WTC11 (cell line): ENCODE measurements around the gene DNAJC3. TPM values are rescaled to one million over a fixed set of nuclear protein-coding genes. Genes with fewer than 3 reads are reported as not detected.

Experiments used
- ATAC-seq: fragments of 200-7000 bp; cut with Tn5 transposase; 2 replicates; pipeline ENCODE4 v1.10.0; 2021; ENCODE audit warnings: mild to moderate bottlenecking, moderate library complexity
- CTCF ChIA-PET: fragments of 300-600 bp; sonication (Branson Sonifier 250); formaldehyde crosslinking; loops from one replicate; lab custom pipeline; 2021; ENCODE audit warnings: antibody characterized with exemption; lab: Charles Lee
- POLR2A ChIA-PET: fragments of 350-600 bp; sonication (Branson Sonifier 250); formaldehyde crosslinking; loops from one replicate; lab custom pipeline; 2021; ENCODE audit warnings: antibody characterized with exemption; lab: Charles Lee
- DNase-seq: peaks from one replicate; pipeline ENCODE4 v3.0.0; 2021; ENCODE audit warnings: low spot score
- H3K27ac Mint-ChIP-seq: 2 replicates; pipeline ENCODE4 v1.8.0; 2021; ENCODE audit warnings: mixed read lengths
- H3K27me3 Mint-ChIP-seq: 2 replicates; pipeline ENCODE4 v1.8.0; 2021; ENCODE audit warnings: low read depth, mild to moderate bottlenecking, moderate library complexity, mixed read lengths
- H3K36me3 Mint-ChIP-seq: 2 replicates; pipeline ENCODE4 v1.8.0; 2021; ENCODE audit warnings: mixed read lengths
- H3K4me1 Mint-ChIP-seq: 2 replicates; pipeline ENCODE4 v1.8.0; 2022; ENCODE audit warnings: mixed read lengths
- H3K4me3 Mint-ChIP-seq: 2 replicates; pipeline ENCODE4 v1.8.0; 2021; ENCODE audit warnings: mild to moderate bottlenecking, moderate library complexity, mixed read lengths
- H3K9me3 Mint-ChIP-seq: 2 replicates; pipeline ENCODE4 v1.8.0; 2021; ENCODE audit warnings: mixed read lengths
- AFF4 ChIP-seq: sonication (generic); formaldehyde crosslinking; IDR thresholded peaks from 2 replicates; pipeline ENCODE4 v1.8.1; 2023; ENCODE audit warnings: mild to moderate bottlenecking, missing genetic modification reagents, borderline replicate concordance
- ESRRA ChIP-seq: sonication (generic); formaldehyde crosslinking; IDR thresholded peaks from 2 replicates; pipeline ENCODE4 v1.8.1; 2022; ENCODE audit warnings: mild to moderate bottlenecking, missing genetic modification reagents, borderline replicate concordance
- JUN ChIP-seq: sonication (generic); formaldehyde crosslinking; IDR thresholded peaks from 2 replicates; pipeline ENCODE4 v1.8.0; 2023; ENCODE audit warnings: mild to moderate bottlenecking, missing genetic modification reagents
- NFATC4 ChIP-seq: fragments of 250-450 bp; sonication (Bioruptor Pico); IDR thresholded peaks from 2 replicates; pipeline ENCODE4 v1.9.0; 2021; ENCODE audit warnings: mild to moderate bottlenecking
- OVOL2 ChIP-seq: fragments of 250-450 bp; sonication (Bioruptor Pico); IDR thresholded peaks from 2 replicates; pipeline ENCODE4 v1.9.0; 2021; ENCODE audit warnings: mild to moderate bottlenecking, borderline replicate concordance
- PREB ChIP-seq: sonication (generic); formaldehyde crosslinking; IDR thresholded peaks from 2 replicates; pipeline ENCODE4 v1.8.1; 2022; ENCODE audit warnings: mild to moderate bottlenecking, missing genetic modification reagents, moderate library complexity, borderline replicate concordance
- SMAD4 ChIP-seq: sonication (generic); formaldehyde crosslinking; IDR thresholded peaks from 2 replicates; pipeline ENCODE4 v1.8.0; 2022; ENCODE audit warnings: mild to moderate bottlenecking, missing genetic modification reagents
- STAT6 ChIP-seq: sonication (generic); formaldehyde crosslinking; conservative IDR thresholded peaks from 2 replicates; pipeline ENCODE4 v1.8.1; 2023; ENCODE audit warnings: mild to moderate bottlenecking, low read depth, missing genetic modification reagents, moderate library complexity
- TCF7 ChIP-seq: sonication (generic); formaldehyde crosslinking; IDR thresholded peaks from 2 replicates; pipeline ENCODE4 v1.8.0; 2022; ENCODE audit warnings: mild to moderate bottlenecking, low read depth, missing genetic modification reagents, moderate library complexity
- USF1 ChIP-seq: sonication (generic); formaldehyde crosslinking; IDR thresholded peaks from 2 replicates; pipeline ENCODE4 v1.8.0; 2022; ENCODE audit warnings: mild to moderate bottlenecking, missing genetic modification reagents
- ZBTB43 ChIP-seq: sonication (generic); formaldehyde crosslinking; IDR thresholded peaks from 2 replicates; pipeline ENCODE4 v1.8.1; 2023; ENCODE audit warnings: mild to moderate bottlenecking, missing genetic modification reagents
- ZMAT4 ChIP-seq: fragments of 250-450 bp; sonication (Bioruptor Pico); IDR thresholded peaks from 2 replicates; pipeline ENCODE4 v1.9.0; 2021; ENCODE audit warnings: mild to moderate bottlenecking
- ZNF138 ChIP-seq: sonication (generic); formaldehyde crosslinking; conservative IDR thresholded peaks from 2 replicates; pipeline ENCODE4 v1.8.1; 2022; ENCODE audit warnings: mild to moderate bottlenecking, moderate library complexity, missing genetic modification reagents
- ZNF232 ChIP-seq: sonication (generic); formaldehyde crosslinking; IDR thresholded peaks from 2 replicates; pipeline ENCODE4 v1.8.0; 2022; ENCODE audit warnings: mild to moderate bottlenecking, missing genetic modification reagents
- ZNF281 ChIP-seq: sonication (generic); formaldehyde crosslinking; IDR thresholded peaks from 2 replicates; pipeline ENCODE4 v1.8.0; 2023; ENCODE audit warnings: mild to moderate bottlenecking, missing genetic modification reagents
- total RNA-seq: library from RNA; stranded (reverse); gene quantifications from 3 replicates; pipeline ENCODE4 v1.2.3, GENCODE V29; 2021

DNAJC3 gene
- total RNA-seq, 1 experiment from 2014 or later = 20.0 TPM

- ATAC-seq = no peak
- Mint-ChIP-seq H3K36me3 (peaks cover 9% of the 10 kb centered on the region), H3K27ac (no peak overlapping the region), H3K4me1 (peaks cover 31% of the 10 kb centered on the region), H3K27me3 (no peaks in the 10 kb centered on the region)
- DNase-seq = no peak
- POLR2A ChIA-PET = no interaction called here
- TF ChIP-seq TCF7 (CRISPR knock-in tag) (no peak), USF1 (no peak), ZNF281 (CRISPR knock-in tag) (no peak), PREB (CRISPR knock-in tag) (no peak), ZNF138 (CRISPR knock-in tag) (no peak), AFF4 (CRISPR knock-in tag) (no peak), NFATC4 (no peak), ZMAT4 (CRISPR knock-in tag) (no peak), ZNF232 (no peak), ZBTB43 (CRISPR knock-in tag) (no peak), OVOL2 (CRISPR knock-in tag) (no peak), JUN (CRISPR knock-in tag) (no peak), SMAD4 (CRISPR knock-in tag) (no peak), ESRRA (no peak), STAT6 (CRISPR knock-in tag) (no peak)
- TF ChIP-seq, all 79 proteins: peak for 0
- H3K9me3 Mint-ChIP-seq = peaks cover 14% of the 10 kb centered on the region
- CTCF ChIA-PET = no interaction called here
- no peak overlapping the region for H3K4me3 Mint-ChIP-seq
Measured at GRCh38 chr13:95743192-95743591, 66.3 kb downstream of the DNAJC3 start.
